Uterus (tissue), 4 donors: ENCODE results near the gene KLRC4. TPM values are rescaled to one million over a fixed set of nuclear protein-coding genes. Genes with fewer than 3 reads are reported as not detected.
"Not testable (repeated sequence)": the region's sequence is repeated elsewhere in the genome, so short reads cannot be mapped to it uniquely, and the experiment has no call there.

Source experiments
- DNase-seq, 2 donors: peaks; one replicate each; pipeline ENCODE4 v3.0.0-alpha.2; 2019 to 2020
- H3K27ac ChIP-seq, 2 donors: fragments of 200-600 bp; sonication (generic); 1 replicate in 1 of 2; 2 replicates in 1 of 2; pipeline ENCODE4 v1.5.1; 2016 to 2018
- H3K27me3 ChIP-seq, 2 donors: fragments of 200-600 bp; sonication (generic); one replicate each; pipeline ENCODE4 v1.5.1; 2018 to 2019; ENCODE audit warnings: control low read depth in 1 of 2
- H3K36me3 ChIP-seq, 2 donors: fragments of 200-600 bp; sonication (generic); one replicate each; pipeline ENCODE4 v1.5.1; 2019; ENCODE audit warnings: control low read depth in 1 of 2
- H3K4me1 ChIP-seq, 2 donors: fragments of 200-600 bp; sonication (generic); one replicate each; pipeline ENCODE4 v1.5.1; 2018 to 2019; ENCODE audit warnings: control low read depth in 1 of 2
- H3K4me3 ChIP-seq, 2 donors: fragments of 200-600 bp; sonication (generic); 1 replicate in 1 of 2; 2 replicates in 1 of 2; pipeline ENCODE4 v1.5.1; 2018 to 2019; ENCODE audit warnings: mild to moderate bottlenecking in 1 of 2
- H3K9me3 ChIP-seq, 2 donors: fragments of 200-600 bp; sonication (generic); one replicate each; pipeline ENCODE4 v1.5.1; 2019; ENCODE audit warnings: control low read depth in 1 of 2
- CTCF ChIP-seq, 4 experiments: fragments of 200-600 bp in 2 of 4; fragments of 450-650 bp in 2 of 4; sonication (generic) in 2 of 4; IDR thresholded peaks; one replicate each; pipeline ENCODE4 v1.5.1; 2016 to 2019; ENCODE audit warnings: antibody characterized with exemption in 4 of 4, mild to moderate bottlenecking in 2 of 4, moderate library complexity in 1 of 4
- POLR2A ChIP-seq, 2 donors: fragments of 450-650 bp; IDR thresholded peaks; one replicate each; pipeline ENCODE4 v1.6.1; 2016; ENCODE audit warnings: antibody characterized with exemption in 2 of 2, mild to moderate bottlenecking in 1 of 2, moderate library complexity in 1 of 2
- intact Hi-C: fragments of 100-400 bp; cut with DNase I; formaldehyde crosslinking; loops from one replicate; pipeline ENCODE4 v1.15.1; 2023; ENCODE audit warnings: low total_unique reads
- total RNA-seq, 4 donors: library from RNA; depleted of rRNA in 3 of 4; stranded (reverse); fragments of >200 nt in 3 of 4; gene quantifications; one replicate each; pipeline versions ENCODE4 v1.1.0 to v1.2.4, GENCODE V29; 2014 to 2023
- donor health status: DM: yes; HTN: yes; CAD: no.

Gene KLRC4
- total RNA-seq, 4 donors from 2014 or later: 0.85 to 1.8 TPM; not detected in 2

GRCh38 chr12:10385166-10385613 lies 24.4 kb downstream of the KLRC4 start:
- Histone ChIP-seq H3K9me3 (no peaks in the 10 kb centered on the region), H3K4me1 (no peaks in the 10 kb centered on the region), H3K27ac (no peak overlapping the region), H3K36me3 (no peaks in the 10 kb centered on the region), H3K27me3 (no peaks in the 10 kb centered on the region), H3K4me3 (no peak overlapping the region)
- intact Hi-C loops: no loop called here
- no peak for DNase-seq
- no peak for TF ChIP-seq CTCF (IDR thresholded peaks at IDR 0.05)
- TF ChIP-seq POLR2A (IDR thresholded peaks at IDR 0.05): no peak

- no peak for TF ChIP-seq CTCF (IDR thresholded peaks at IDR 0.05)
- TF ChIP-seq POLR2A (IDR thresholded peaks at IDR 0.05): no peak
- H3K27me3 ChIP-seq: no peaks in the 10 kb centered on the region
- H3K4me3 ChIP-seq: no peak overlapping the region
- no peaks in the 10 kb centered on the region for H3K4me1 ChIP-seq
- no peaks in the 10 kb centered on the region for H3K9me3 ChIP-seq
- no peak overlapping the region for H3K27ac ChIP-seq
- H3K36me3 ChIP-seq: no peaks in the 10 kb centered on the region
- DNase-seq: no peak
- intact Hi-C loops: no loop called here
Measured at GRCh38 chr12:10384191-10384590, 25.4 kb downstream of the KLRC4 start.

- intact Hi-C loops: no loop called here
- no peaks in the 10 kb centered on the region for H3K9me3 ChIP-seq
- no peak for DNase-seq
- H3K27me3 ChIP-seq: no peaks in the 10 kb centered on the region
- no peak overlapping the region for H3K27ac ChIP-seq
- no peaks in the 10 kb centered on the region for H3K4me1 ChIP-seq
- H3K4me3 ChIP-seq: no peak overlapping the region
- no peaks in the 10 kb centered on the region for H3K36me3 ChIP-seq
- TF ChIP-seq CTCF (IDR thresholded peaks at IDR 0.05): no peak
Measured at GRCh38 chr12:10381928-10382628, 27.5 kb downstream of the KLRC4 start.

- not testable (repeated sequence) for H3K4me3 ChIP-seq
Measured at GRCh38 chr12:10378737-10379136, 30.8 kb downstream of the KLRC4 start.

GRCh38 chr12:10374624-10375018 lies 34.9 kb downstream of the KLRC4 start:
- intact Hi-C loops: no loop called here
- Histone ChIP-seq H3K27ac (no peak overlapping the region), H3K4me3 (no peak overlapping the region), H3K9me3 (no peaks in the 10 kb centered on the region), H3K4me1 (no peaks in the 10 kb centered on the region), H3K27me3 (no peaks in the 10 kb centered on the region), H3K36me3 (no peaks in the 10 kb centered on the region)
- no peak for DNase-seq
- TF ChIP-seq CTCF (IDR thresholded peaks at IDR 0.05) (no peak), POLR2A (IDR thresholded peaks at IDR 0.05) (no peak)

More at GRCh38 chr12:10378737-10379136, 30.8 kb downstream of the KLRC4 start:
- H3K27me3 ChIP-seq, H3K36me3 ChIP-seq, H3K4me1 ChIP-seq, H3K27ac ChIP-seq, intact Hi-C loops, H3K9me3 ChIP-seq, DNase-seq: not testable (repeated sequence)
